IMR-90 (cell line): ENCODE results near the gene QTRT2. TPM values are rescaled to one million over a fixed set of nuclear protein-coding genes. Genes with fewer than 3 reads are reported as not detected.

ENCODE experiments used
- ATAC-seq: fragments of 200-7000 bp; cut with Tn5 transposase; 2 replicates; pipeline ENCODE4 v1.9.1; 2020; ENCODE audit warnings: low read depth, mild to moderate bottlenecking, moderate library complexity
- BruUV-seq: library from RNA; stranded (reverse); fragments of 400-500 nt; replicated peaks from 2 replicates; lab custom pipeline; 2021; lab: Mats Ljungman, UMichigan
- CTCF ChIA-PET: fragments of 300-600 bp; formaldehyde crosslinking; extraction: SDS; loops from one replicate; lab custom pipeline; 2021; ENCODE audit warnings: antibody characterized with exemption; lab: Yijun Ruan, JAX
- POLR2A ChIA-PET: fragments of 300-600 bp; sonication (Branson Sonifier 250); formaldehyde crosslinking; loops from one replicate; lab custom pipeline; 2022; ENCODE audit warnings: antibody characterized with exemption; ENCODE audit not compliant: unreplicated experiment; lab: Charles Lee
- DNase-seq: peaks from one replicate; pipeline ENCODE4 v3.0.0; 2013
- H2AFZ ChIP-seq: replicated peaks from 2 replicates; pipeline ENCODE3; 2013; ENCODE audit warnings: low read length, mild to moderate bottlenecking; ENCODE audit not compliant: poor library complexity
- H2AK5ac ChIP-seq: 2 replicates; pipeline ENCODE4 v1.6.1; 2013; ENCODE audit warnings: low read depth, low read length, inconsistent platforms
- H2AK9ac ChIP-seq: replicated peaks from 2 replicates; pipeline ENCODE3; 2013; ENCODE audit warnings: mild to moderate bottlenecking, low read depth, low read length, moderate library complexity; ENCODE audit not compliant: poor library complexity
- H2BK120ac ChIP-seq: 2 replicates; pipeline ENCODE4 v1.6.1; 2013; ENCODE audit warnings: low read depth, low read length, inconsistent platforms
- H2BK15ac ChIP-seq: 3 replicates; pipeline ENCODE4 v1.6.1; 2013; ENCODE audit warnings: low read depth, low read length, inconsistent platforms
- H2BK20ac ChIP-seq: 2 replicates; pipeline ENCODE4 v1.6.1; 2013; ENCODE audit warnings: low read depth, mild to moderate bottlenecking, inconsistent platforms, low read length, moderate library complexity
- H2BK5ac ChIP-seq: 2 replicates; pipeline ENCODE4 v1.6.1; 2013; ENCODE audit warnings: mild to moderate bottlenecking, low read depth, low read length, inconsistent platforms; ENCODE audit not compliant: poor library complexity, severe bottlenecking
- H3K14ac ChIP-seq: replicated peaks from 2 replicates; pipeline ENCODE4 v1.6.1; 2013; ENCODE audit warnings: low read depth, low read length, inconsistent platforms
- H3K18ac ChIP-seq: 2 replicates; pipeline ENCODE4 v1.6.1; 2013; ENCODE audit warnings: low read depth, low read length, control low read depth
- H3K23ac ChIP-seq: 2 replicates; pipeline ENCODE4 v1.6.1; 2013; ENCODE audit warnings: low read depth, low read length, inconsistent platforms
- H3K27ac ChIP-seq: 2 replicates; pipeline ENCODE4 v1.5.1; 2013; ENCODE audit warnings: mild to moderate bottlenecking, control low read depth, low read length; ENCODE audit not compliant: insufficient read depth
- H3K27me3 ChIP-seq: 2 replicates; pipeline ENCODE4 v1.6.1; 2013; ENCODE audit warnings: low read length; ENCODE audit not compliant: control insufficient read depth, insufficient read depth
- H3K36me3 ChIP-seq: 2 replicates; pipeline ENCODE4 v1.6.1; 2013; ENCODE audit warnings: low read length, mixed read lengths; ENCODE audit not compliant: control insufficient read depth, insufficient read depth
- H3K4ac ChIP-seq: 2 replicates; pipeline ENCODE4 v1.6.1; 2013; ENCODE audit warnings: low read depth, low read length, inconsistent platforms
- H3K4me1 ChIP-seq: 2 replicates; pipeline ENCODE4 v1.6.1; 2013; ENCODE audit warnings: low read length, mixed read lengths; ENCODE audit not compliant: control insufficient read depth, insufficient read depth
- H3K4me2 ChIP-seq: 2 replicates; pipeline ENCODE4 v1.6.1; 2013; ENCODE audit warnings: low read depth, mild to moderate bottlenecking, control low read depth, low read length, moderate library complexity
- H3K4me3 ChIP-seq: 2 replicates; pipeline ENCODE4 v1.5.1; 2013; ENCODE audit warnings: low read depth, mild to moderate bottlenecking, control low read depth, low read length, moderate library complexity; ENCODE audit not compliant: insufficient read depth
- H3K56ac ChIP-seq: 2 replicates; pipeline ENCODE4 v1.6.1; 2013; ENCODE audit warnings: low read length, inconsistent platforms; ENCODE audit not compliant: insufficient read depth; ENCODE audit errors: extremely low read depth
- H3K79me1 ChIP-seq, 2 experiments: 2 replicates each; pipeline ENCODE4 v1.6.1; 2013; ENCODE audit warnings: low read length in 2 of 2, inconsistent platforms in 1 of 2, low read depth in 1 of 2
- H3K9ac ChIP-seq: 2 replicates; pipeline ENCODE4 v1.6.1; 2013; ENCODE audit warnings: low read depth, low read length, control low read depth
- H3K9me1 ChIP-seq: 2 replicates; pipeline ENCODE4 v1.6.1; 2013; ENCODE audit warnings: low read length, inconsistent platforms; ENCODE audit not compliant: insufficient read depth
- H3K9me3 ChIP-seq: 2 replicates; pipeline ENCODE4 v1.6.1; 2013; ENCODE audit warnings: low read length; ENCODE audit not compliant: control insufficient read depth, insufficient read depth
- H4K20me1 ChIP-seq: 2 replicates; pipeline ENCODE4 v1.6.1; 2013; ENCODE audit warnings: low read length, inconsistent platforms; ENCODE audit not compliant: insufficient read depth
- H4K5ac ChIP-seq: 2 replicates; pipeline ENCODE4 v1.6.1; 2013; ENCODE audit warnings: mild to moderate bottlenecking, low read depth, low read length, control low read depth
- H4K8ac ChIP-seq, 2 experiments: 2 replicates each; pipeline ENCODE4 v1.6.1; 2013; ENCODE audit warnings: low read depth in 2 of 2, low read length in 2 of 2, control low read depth in 1 of 2, inconsistent platforms in 1 of 2
- H4K91ac ChIP-seq: 2 replicates; pipeline ENCODE4 v1.6.1; 2013; ENCODE audit warnings: low read depth, low read length, inconsistent platforms; ENCODE audit not compliant: insufficient read depth
- BHLHE40 ChIP-seq: fragments of 150-350 bp; IDR thresholded peaks from 2 replicates; pipeline ENCODE4 v1.6.1; 2016; ENCODE audit warnings: mild to moderate bottlenecking, low read depth, low read length
- CEBPB ChIP-seq: IDR thresholded peaks from 2 replicates; pipeline ENCODE4 v1.6.1; 2012; ENCODE audit warnings: low read depth, low read length, improper control_type of control experiment
- CHD1 ChIP-seq: IDR thresholded peaks from 2 replicates; pipeline ENCODE4 v1.6.1; 2012; ENCODE audit warnings: low read depth, low read length, improper control_type of control experiment
- CTCF ChIP-seq: conservative IDR thresholded peaks from 2 replicates; pipeline ENCODE4 v1.5.1; 2012; ENCODE audit warnings: mild to moderate bottlenecking, low read depth, low read length, improper control_type of control experiment
- FOS ChIP-seq: fragments of 150-350 bp; IDR thresholded peaks from 2 replicates; pipeline ENCODE4 v1.6.1; 2016; ENCODE audit warnings: low read depth, low read length
- MAFK ChIP-seq: IDR thresholded peaks from 2 replicates; pipeline ENCODE4 v1.6.1; 2012; ENCODE audit warnings: low read depth, low read length, improper control_type of control experiment
- MAZ ChIP-seq: IDR thresholded peaks from 2 replicates; pipeline ENCODE4 v1.6.1; 2012; ENCODE audit warnings: low read depth, mild to moderate bottlenecking, low read length, improper control_type of control experiment, moderate library complexity, borderline replicate concordance
- MXI1 ChIP-seq: IDR thresholded peaks from 2 replicates; pipeline ENCODE4 v1.6.1; 2012; ENCODE audit warnings: low read depth, mild to moderate bottlenecking, low read length, moderate library complexity, borderline replicate concordance
- NFE2L2 ChIP-seq: fragments of 150-350 bp; IDR thresholded peaks from 2 replicates; pipeline ENCODE4 v1.6.1; 2016; ENCODE audit warnings: low read depth, mild to moderate bottlenecking, low read length
- POLR2A ChIP-seq: IDR thresholded peaks from 2 replicates; pipeline ENCODE4 v1.6.1; 2012; ENCODE audit warnings: mild to moderate bottlenecking, low read depth, low read length
- RAD21 ChIP-seq: IDR thresholded peaks from 2 replicates; pipeline ENCODE4 v1.6.1; 2012; ENCODE audit warnings: low read length, improper control_type of control experiment
- RCOR1 ChIP-seq: IDR thresholded peaks from 2 replicates; pipeline ENCODE4 v1.6.1; 2012; ENCODE audit warnings: mild to moderate bottlenecking, low read length, improper control_type of control experiment; ENCODE audit not compliant: insufficient replicate concordance
- RFX5 ChIP-seq: IDR thresholded peaks from 2 replicates; pipeline ENCODE4 v1.8.0; 2012; ENCODE audit warnings: low read depth, mild to moderate bottlenecking, low read length, moderate library complexity
- SMC3 ChIP-seq: fragments of 150-350 bp; IDR thresholded peaks from 2 replicates; pipeline ENCODE4 v1.6.1; 2016; ENCODE audit warnings: low read depth, mild to moderate bottlenecking, antibody characterized with exemption, low read length, moderate library complexity
- USF2 ChIP-seq: fragments of 150-350 bp; IDR thresholded peaks from 2 replicates; pipeline ENCODE4 v1.6.1; 2017; ENCODE audit warnings: mild to moderate bottlenecking, antibody characterized with exemption, low read length, low read depth
- WGBS, 2 experiments: methylation state at CpG; one replicate each; pipeline versions ENCODE4 v1.1.5 to v1.1.7; 2013; ENCODE audit warnings: missing lambda C conversion rate in 2 of 2; ENCODE audit not compliant: insufficient read length in 1 of 2; ENCODE audit errors: extremely low coverage in 2 of 2; 5-methylcytosine and 5-hydroxymethylcytosine counted together
- dilution Hi-C: fragments of 300-500 bp; cut with HindIII; formaldehyde crosslinking; loops from one replicate; pipeline ENCODE4 v1.14.3; 2018; ENCODE audit warnings: low sequenced_read_pairs; ENCODE audit not compliant: unreplicated experiment
- in situ Hi-C: fragments of 300-500 bp; cut with MboI; formaldehyde crosslinking; loops from 3 replicates; pipeline ENCODE4 v1.14.3; 2019; ENCODE audit warnings: low sequenced_read_pairs, inconsistent platforms, mixed read lengths
- intact Hi-C: fragments of 100-400 bp; cut with micrococcal nuclease; formaldehyde crosslinking; loops from 2 replicates; pipeline ENCODE4 v1.10.0; 2022
- polyA plus RNA-seq, 3 experiments: library from polyadenylated mRNA; depleted of rRNA; stranded (reverse); fragments of >200 nt; gene quantifications; 2 replicates each; pipeline ENCODE4 v1.2.3, GENCODE V29; 2012; ENCODE audit warnings: low replicate concordance in 1 of 3
- total RNA-seq: library from RNA; depleted of rRNA; stranded (reverse); fragments of >200 nt; gene quantifications from 2 replicates; pipeline ENCODE4 v1.2.3, GENCODE V29; 2012

The QTRT2 gene
- total and polyA plus RNA-seq, 2 of the 4 experiments (the other 2 are of a cell fraction): 7.3 to 15.6 TPM

GRCh38 chr3:114092151-114093015 is 35.8 kb downstream of the QTRT2 start:
- no peaks in the 10 kb centered on the region for H3K9me3 ChIP-seq
- H4K5ac ChIP-seq: no peak overlapping the region
- H3K27me3 ChIP-seq: no peaks in the 10 kb centered on the region
- in situ Hi-C loops: no loop called here
- no peak overlapping the region for H3K56ac ChIP-seq
- no peak overlapping the region for H3K18ac ChIP-seq
- intact Hi-C loops: no loop called here
- no peak overlapping the region; the same call in 1 of the 2 replicates for H2BK20ac ChIP-seq
- dilution Hi-C loops: no loop called here
- H2AK9ac ChIP-seq: no peak overlapping the region
- BruUV-seq: no TSS peak
- no peak overlapping the region for H2BK120ac ChIP-seq
- no peaks in the 10 kb centered on the region; the same call in 1 of the 2 replicates for H3K9me1 ChIP-seq
- no peak overlapping the region for H2BK15ac ChIP-seq
- H4K8ac ChIP-seq: no peak overlapping the region
- ATAC-seq (no peak), DNase-seq (no peak)
- H2AFZ ChIP-seq: peak overlapping the region; percentile 71
- H2AK5ac ChIP-seq: no peak overlapping the region; the same call in 1 of the 2 replicates
- peaks cover 3% of the 10 kb centered on the region; the same call in 1 of the 2 replicates for H3K4me1 ChIP-seq
- no peaks in the 10 kb centered on the region for H4K20me1 ChIP-seq
- WGBS, 2 experiments: 80% methylated on average over 3 of the region's 13 CpGs; no CpG with 5 or more reads in 1 of the 2 experiments
- CTCF ChIA-PET: interaction anchor here (1.7 kb wide), 1 partner anchor 14 kb away, joined by 3 read pairs; no protein-coding TSS in a partner anchor
- H2BK5ac ChIP-seq: no peak overlapping the region
- H3K4ac ChIP-seq: no peak overlapping the region
- peaks cover 4% of the 10 kb centered on the region for H3K36me3 ChIP-seq
- H3K4me3 ChIP-seq: no peak overlapping the region
- no peaks in the 10 kb centered on the region for H3K79me1 ChIP-seq
- H3K4me2 ChIP-seq: no peak overlapping the region
- H3K27ac ChIP-seq: no peak overlapping the region
- POLR2A ChIA-PET: no interaction called here
- H3K23ac ChIP-seq: no peak overlapping the region
- H3K14ac ChIP-seq: peak overlapping the region; percentile 1; the same call in 1 of the 2 replicates
- no peak overlapping the region for H3K9ac ChIP-seq
- no peak overlapping the region for H4K91ac ChIP-seq
- TF ChIP-seq FOS: no peak
- no peak for TF ChIP-seq RFX5
- no peak for TF ChIP-seq MAFK
- TF ChIP-seq CEBPB: no peak
- no peak for TF ChIP-seq CTCF
- TF ChIP-seq MXI1: no peak
- no peak for TF ChIP-seq RCOR1
- TF ChIP-seq SMC3: no peak
- no peak for TF ChIP-seq NFE2L2
- TF ChIP-seq BHLHE40: no peak
- TF ChIP-seq MAZ: no peak
- TF ChIP-seq RAD21: no peak
- TF ChIP-seq CHD1: no peak
- no peak for TF ChIP-seq POLR2A
- TF ChIP-seq USF2: no peak
